ENCODE results near the gene KLHL36. TPM values are rescaled to one million over a fixed set of nuclear protein-coding genes. Genes with fewer than 3 reads are reported as not detected.

KLHL36 gene
- 17.3 to 25.7 TPM (median 23.8 TPM) in 5 replicates for total RNA-seq (2022; extraction: Qiagen RNA extraction)

DNA sequence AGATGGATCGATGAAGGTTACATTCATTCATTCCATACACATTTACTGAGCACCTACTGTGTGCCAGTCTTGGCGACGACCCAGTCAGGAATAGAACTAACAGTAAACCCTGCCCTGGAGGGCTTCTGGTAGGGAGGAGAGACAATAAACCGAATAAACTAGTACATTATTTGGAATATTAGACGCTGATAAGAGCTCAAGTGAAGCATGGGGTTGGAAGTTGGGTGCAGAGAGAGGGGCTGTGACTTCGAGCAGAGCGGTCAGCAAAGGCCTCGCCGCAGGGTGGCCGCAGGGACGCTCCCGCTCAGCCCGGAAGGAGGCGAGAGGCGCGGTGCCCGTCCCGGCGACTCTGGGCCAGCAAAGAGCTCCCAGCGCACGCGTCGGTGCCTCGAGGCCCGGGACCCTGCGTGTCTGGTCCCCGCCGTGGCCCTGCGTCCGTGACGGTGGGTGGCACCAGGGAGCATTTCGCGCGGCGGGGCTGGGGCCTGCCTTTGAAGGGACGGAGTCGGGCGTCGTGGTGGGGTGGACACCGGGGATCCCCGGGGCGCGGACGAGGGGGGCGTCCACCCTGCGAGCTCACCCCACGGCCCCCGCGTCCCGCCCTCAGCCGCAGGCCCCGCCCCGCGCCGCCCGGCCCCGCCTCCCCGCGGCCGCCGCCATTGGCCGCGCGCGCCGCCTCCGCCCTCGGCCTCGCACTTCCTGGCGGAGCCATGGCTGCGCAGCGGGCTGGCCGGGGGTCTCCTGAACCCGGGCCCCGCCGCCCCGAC, at the start of gene KLHL36:
KLHL36 (plus strand) TSS at position 684 of the 767 bp plus-strand sequence. CDS start 2,357 bp downstream, outside the sequence.

GRCh38 chr16:84617791-84618580, 30.3 kb upstream of the KLHL36 start, which contains the start of gene COTL1:
Gene COTL1 (minus strand): TSS chr16:84618078. CDS start chr16:84617914, 164 bp downstream.

GRCh38 chr16:84699712-84700445, 51.6 kb downstream of the KLHL36 start, which contains the start of gene USP10:
Gene USP10 (plus strand): TSS chr16:84700000. CDS start chr16:84700091, 91 bp downstream.

Other genes starting within 250 kb of the KLHL36 start
- gene MEAK7, start 143.9 kb upstream of the KLHL36 start, total RNA-seq (2022; extraction: Qiagen RNA extraction) = 43.1 to 62.5 TPM (median 54.6 TPM) in 5 replicates
- 437 to 593 TPM (median 533 TPM) in 5 replicates for gene COTL1, start 30.4 kb upstream of the KLHL36 start, total RNA-seq (2022; extraction: Qiagen RNA extraction)
- gene USP10, start 51.5 kb downstream of the KLHL36 start, total RNA-seq (2022; extraction: Qiagen RNA extraction) = 72.1 to 93.1 TPM (median 84.1 TPM) in 5 replicates
- 3.0 to 3.5 TPM (median 3.2 TPM) in 5 replicates for gene CRISPLD2, start 171.5 kb downstream of the KLHL36 start, total RNA-seq (2022; extraction: Qiagen RNA extraction)